Keratinocyte (primary cell): ENCODE results near the gene ADGRB3.

Experiments used
- CTCF ChIP-seq, 3 experiments: IDR thresholded peaks in 1 of 3; conservative IDR thresholded peaks in 1 of 3; optimal IDR thresholded peaks in 1 of 3; 2 replicates in 2 of 3; 3 replicates in 1 of 3; pipeline versions ENCODE3 to v1.5.1; 2011; ENCODE audit warnings: low read length in 3 of 3, mild to moderate bottlenecking in 3 of 3, moderate library complexity in 2 of 3, control low read depth in 1 of 3, inconsistent platforms in 1 of 3; ENCODE audit not compliant: insufficient read depth in 2 of 3; ENCODE audit errors: extremely low read depth in 1 of 3
- EZH2 ChIP-seq: IDR thresholded peaks from one replicate; pipeline ENCODE4 v1.6.1; 2012; ENCODE audit warnings: inconsistent platforms, mild to moderate bottlenecking, low read length, moderate library complexity

- no peak for TF ChIP-seq CTCF (optimal IDR thresholded peaks at IDR 0.05 in 1 of 3, IDR thresholded peaks at IDR 0.05 in 1 of 3, conservative IDR thresholded peaks at IDR 0.05 in 1 of 3; ENCODE audit: extremely low read depth in 1 of 3, insufficient read depth in 2 of 3, low read length in 3 of 3)
- TF ChIP-seq EZH2, result no peak
These were observed 787.4 kb downstream of the ADGRB3 start for GRCh38 chr6:69422475-69422874.
